Activated CD4-positive, alpha-beta T cell treated with anti-CD3 and anti-CD28 coated beads, Interleukin-2, amount 50 U/mL, for 24 hours (primary cell): ENCODE measurements around the gene RALB.
"Not testable (repeated sequence)": the region's sequence is repeated elsewhere in the genome, so short reads cannot be mapped to it uniquely, and the experiment has no call there.

ENCODE experiments used
- DNase-seq, 2 donors: peaks; one replicate each; pipeline ENCODE4 v3.0.0-alpha.2; 2020; ENCODE audit warnings: low read depth in 1 of 2, low spot score in 1 of 2

The RALB gene

DNA sequence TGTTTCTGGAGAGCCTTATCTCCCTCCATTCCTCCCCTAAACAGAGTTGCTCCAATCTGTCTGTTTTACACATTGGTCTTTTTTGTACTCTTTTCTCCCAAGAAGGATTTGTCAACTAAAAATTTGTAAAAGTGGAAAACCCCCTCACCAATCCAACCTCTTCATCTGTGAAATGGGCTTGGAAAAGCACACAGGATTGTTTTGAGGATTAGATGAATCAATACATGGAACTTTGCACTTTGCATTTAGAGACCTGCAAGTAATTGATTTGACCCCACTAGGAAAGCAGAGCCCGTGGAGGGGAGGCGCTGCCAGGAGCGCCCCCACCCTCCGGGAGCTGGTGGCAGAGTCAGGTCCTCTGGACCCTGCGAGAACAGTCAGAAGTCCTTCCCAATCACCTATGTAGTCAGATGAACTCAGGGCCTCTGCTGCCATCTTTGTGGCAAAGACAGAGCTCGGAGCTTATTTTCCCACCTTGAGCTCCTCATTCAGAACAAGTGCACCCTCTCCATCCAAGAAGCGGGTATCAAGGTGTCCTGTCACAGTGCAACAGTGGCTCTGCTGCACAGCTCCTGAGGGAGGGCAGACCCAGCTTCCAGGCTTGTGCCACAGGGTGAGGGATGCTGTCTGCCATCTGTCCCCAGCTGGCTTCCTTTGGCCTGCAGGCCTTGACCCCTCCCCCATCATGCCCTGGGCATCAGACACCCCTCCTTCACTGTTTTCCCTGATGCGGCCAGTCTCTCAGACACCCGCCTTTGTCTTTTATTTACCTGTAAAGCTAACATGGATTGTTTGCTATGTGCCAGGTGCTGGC lies 27.7 kb upstream of the RALB start:
- no peak for DNase-seq

DNA sequence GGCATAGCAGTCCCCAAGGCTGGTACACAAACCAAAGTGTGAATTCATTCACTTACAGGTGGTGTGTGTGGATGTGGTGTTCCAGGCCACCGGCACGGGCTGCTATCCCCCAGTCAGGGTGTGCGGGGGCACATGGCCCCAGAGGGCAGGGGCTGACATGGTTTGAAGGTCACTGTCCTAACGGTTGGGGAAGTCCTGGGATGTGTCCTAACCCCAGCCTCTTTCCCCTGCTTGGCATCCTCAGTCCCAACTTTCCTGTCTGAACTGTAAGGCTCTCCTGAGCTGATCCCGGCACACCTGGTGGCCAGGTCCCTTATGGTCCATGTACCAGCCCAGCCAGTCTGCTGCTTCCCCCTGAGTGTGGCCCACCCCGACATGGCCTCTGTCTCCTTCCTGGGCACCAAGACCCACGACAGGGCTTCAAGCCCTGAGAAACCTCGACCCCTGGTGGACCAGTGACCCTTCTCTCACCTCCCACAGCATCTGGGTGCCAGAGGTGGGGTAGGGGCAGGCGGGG lies 27.0 kb upstream of the RALB start:
- no peak for DNase-seq

DNA sequence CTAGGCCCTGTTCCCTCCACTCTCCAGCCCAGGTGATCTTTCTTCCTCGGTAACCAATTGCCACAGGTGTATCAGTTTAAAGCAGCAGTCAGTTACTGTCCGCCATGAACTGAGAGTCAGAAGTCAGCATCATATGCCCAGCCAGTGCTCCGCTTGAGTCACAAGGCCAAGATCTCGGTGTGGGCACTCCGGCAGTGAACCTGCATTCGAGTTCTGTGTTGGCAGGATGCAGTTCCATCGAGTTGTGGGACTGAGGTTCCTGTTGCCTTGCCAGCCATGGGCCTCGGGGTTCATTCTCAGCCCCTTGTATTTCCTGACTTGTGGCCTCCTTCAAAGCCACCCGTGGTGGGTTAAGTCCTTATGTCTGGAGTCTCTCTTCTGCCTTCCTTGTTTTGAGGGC lies 26.3 kb upstream of the RALB start:
- no peak for DNase-seq

DNA sequence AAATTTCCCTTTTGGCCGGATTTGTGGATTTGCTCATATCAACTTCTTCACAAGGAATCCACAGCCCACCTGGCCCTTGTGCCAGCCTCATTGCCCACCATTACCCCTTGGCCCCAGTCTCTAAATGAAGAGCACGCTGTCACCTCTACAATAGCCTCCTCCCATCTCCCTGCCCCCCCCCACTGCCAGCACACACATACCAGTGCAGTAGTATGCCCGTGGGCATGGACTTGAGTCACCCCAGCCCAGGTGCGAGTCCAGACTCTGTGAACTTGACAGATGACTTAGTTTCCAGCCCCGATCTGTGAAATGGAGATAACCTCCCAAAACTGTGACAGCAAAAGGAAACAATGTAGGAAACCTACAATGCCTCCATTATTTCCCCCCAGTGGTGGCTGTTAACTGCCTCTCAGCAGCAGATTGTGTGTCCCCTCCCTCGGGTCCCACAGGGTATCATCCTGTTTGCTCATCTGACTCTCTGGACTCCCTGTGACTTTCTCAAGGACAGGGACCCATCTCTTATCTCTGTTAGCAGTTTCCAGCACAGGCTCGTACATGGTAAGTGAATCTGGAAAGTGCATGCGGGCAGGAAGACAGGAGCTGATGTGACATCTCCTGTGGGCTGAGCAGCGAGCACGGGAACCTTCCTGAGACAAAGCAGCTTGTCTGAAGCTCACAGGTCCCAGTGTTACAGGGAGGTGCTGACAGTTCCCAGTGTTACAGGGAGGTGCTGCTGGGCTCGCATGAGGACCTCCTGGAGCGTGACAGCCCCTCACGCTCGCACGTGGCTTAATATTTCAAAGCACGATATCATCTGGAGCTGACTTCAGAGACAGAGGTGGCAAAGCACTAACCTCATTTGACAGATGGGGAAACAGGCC lies 25.3 kb upstream of the RALB start:
- no peak for DNase-seq

DNA sequence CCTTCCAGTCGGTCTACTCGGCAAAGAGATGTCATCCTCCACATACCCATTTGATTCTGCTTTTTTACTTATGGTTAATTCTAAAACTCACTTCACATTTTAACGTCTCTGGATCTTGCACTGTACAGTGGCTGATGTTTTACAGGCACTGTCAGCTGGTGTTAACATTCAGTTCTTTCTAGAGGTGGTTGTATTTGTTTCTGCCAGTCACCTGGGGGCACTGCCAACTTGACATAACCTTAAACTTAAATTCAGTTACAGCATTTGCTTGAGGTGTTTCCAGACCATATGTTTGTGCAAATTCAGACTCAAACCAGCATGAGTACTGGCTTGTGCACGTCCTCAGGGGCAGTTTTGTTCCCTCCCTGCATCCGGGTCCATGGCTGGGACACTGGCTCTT lies 24.1 kb upstream of the RALB start:
- no peak for DNase-seq

DNA sequence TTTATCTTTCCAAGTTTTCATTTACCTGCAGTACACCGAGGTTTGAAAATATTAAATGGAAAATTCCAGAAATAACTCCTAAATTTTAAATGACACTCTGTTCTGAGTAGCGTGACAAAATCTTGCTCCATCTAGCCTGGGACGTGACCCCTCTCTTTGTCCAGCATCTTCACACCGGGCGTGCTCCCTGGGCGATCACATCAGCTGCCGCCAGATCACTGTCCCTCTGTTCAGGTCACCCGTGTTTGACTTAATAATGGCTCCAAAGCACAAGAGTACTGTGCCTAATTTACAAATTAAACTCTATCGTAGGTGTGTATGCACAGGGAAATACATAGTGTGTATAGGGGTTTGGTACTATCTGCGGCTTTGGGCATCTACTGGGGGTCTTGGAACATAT lies 23.3 kb upstream of the RALB start:
- no peak for DNase-seq

DNA sequence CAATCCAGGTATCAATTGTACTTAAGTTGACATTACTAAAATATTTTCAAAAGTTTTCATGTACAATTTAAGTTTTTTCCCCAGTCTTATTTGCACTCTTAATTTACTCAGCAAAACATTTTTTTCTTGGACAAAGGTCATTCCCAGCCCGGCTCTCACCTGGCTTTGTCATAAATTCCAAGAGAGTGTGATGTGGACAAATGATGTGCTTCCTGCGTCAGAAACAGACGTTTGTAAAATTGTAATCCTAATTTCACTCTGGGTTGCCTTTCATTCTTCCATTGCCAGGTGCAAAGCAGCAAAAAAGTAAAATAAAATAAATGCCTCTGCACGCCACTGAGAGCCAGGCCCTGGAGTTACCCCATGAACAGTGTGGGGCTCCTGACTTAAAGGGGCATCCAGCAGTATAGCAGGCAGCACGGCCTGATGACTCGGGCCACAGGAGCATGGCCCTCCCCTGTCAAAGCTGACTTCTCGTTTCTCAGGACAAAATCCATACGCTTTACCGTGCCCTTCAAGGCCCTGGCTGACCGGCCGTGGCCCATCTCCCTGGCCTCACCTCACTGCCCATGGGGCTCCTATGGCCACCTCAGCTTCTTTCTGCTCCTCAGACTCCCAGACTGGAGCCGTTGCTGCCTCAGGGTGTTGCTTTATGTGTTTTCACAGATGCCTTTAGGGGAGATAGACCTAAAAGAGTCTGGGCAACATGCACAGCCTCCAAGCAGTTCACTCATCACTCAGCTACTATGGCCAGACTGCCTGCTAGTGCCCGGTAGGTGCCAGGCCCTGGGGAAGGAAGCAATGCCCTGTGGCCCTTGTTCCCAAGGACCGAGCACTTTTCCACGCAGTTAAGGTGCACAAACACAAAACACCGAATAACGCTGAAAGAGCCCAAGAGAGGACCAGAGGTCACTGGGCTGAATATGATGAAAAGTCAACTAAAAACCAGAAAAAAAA lies 21.9 kb upstream of the RALB start:
- no peak for DNase-seq

DNA sequence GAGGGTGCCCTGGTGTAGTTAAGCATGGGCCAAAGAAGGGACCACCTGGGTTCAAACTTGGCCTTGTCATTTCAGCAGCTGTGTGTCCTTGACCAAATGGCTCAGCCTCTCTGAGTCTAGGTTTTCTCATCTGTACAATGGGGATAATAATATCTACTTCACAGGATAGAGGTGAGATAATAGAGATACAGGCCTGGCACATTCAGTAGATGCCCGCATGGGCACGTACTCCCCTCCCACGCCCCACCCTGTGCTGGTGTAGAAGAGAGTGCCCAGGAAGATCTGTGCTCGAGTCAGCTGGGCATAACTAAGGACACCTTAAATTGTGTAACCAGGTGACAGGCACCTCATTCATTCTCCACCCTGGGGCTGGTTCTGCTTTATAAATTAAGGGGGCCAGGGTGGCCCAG lies 21.1 kb upstream of the RALB start:
- peak in 1 of 2 donors; percentile 24 for DNase-seq

DNA sequence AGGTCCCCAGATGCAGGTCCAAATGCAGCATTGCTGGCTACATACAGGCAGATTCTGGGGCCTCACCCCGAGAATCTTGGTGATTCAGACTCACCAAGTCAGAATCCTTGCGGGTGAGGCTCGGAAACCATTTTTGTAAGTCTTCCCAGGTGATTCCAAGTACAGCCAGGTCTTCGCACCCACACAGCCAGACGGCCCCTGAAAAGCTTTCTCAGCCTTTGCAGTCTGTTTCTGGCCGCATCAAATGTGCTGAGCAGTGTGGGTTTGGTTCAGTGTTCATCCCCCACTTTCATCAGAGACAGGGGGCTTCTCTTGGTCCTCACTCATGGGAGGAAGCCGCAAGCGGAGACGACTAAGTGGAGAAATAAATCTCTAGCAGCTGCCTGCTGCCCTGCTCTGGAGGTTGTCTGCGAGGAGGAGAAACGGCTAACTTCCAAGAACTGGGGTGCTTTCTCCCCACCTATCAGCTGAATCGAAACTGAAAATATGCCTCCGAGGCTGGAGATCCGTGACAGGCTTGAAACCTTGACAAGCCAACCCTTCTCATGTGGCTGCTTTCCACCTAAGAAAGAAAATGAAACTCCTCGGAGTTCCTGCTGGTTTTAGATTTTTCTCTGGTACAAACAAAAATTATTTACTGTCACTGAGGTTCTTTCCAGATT lies 20.5 kb upstream of the RALB start:
- peak; percentile 44 to 79 for DNase-seq

DNA sequence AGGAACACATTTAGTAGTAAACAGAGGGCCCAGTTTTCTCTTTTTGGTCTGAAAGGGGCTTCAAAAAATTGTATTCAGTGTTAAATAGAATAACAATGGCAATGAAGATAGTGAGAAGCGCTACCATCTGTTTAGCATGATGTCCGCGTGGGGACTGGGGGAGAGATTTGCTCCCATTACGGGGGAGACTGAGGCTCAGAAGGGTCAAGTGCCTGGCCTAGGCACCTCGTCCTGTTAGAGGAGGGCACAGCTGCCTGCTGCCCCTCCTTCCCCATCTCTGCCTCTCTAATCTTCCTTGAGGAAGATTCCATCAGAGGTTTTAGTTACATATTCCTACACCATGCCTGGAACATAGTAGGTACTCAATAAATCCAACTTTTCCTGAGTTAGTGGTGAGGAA lies 19.4 kb upstream of the RALB start:
- no peak for DNase-seq

DNA sequence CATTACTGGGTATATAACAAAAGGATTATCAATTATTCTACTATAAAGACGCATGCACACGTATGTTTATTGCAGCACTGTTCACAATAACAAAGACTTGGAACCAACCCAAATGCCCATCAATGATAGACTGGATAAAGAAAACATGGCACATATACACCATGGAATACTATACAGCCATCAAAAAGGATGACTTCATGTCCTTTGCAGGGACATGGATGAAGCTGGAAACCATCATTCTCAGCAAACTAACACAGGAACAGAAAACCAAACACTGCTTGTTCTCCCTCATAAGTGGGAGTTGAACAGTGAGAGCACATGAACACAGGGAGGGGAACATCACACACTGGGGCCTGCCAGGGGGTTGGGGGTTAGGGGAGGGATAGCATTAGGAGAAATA lies 17.5 kb upstream of the RALB start:
- DNase-seq = not testable (repeated sequence)

DNA sequence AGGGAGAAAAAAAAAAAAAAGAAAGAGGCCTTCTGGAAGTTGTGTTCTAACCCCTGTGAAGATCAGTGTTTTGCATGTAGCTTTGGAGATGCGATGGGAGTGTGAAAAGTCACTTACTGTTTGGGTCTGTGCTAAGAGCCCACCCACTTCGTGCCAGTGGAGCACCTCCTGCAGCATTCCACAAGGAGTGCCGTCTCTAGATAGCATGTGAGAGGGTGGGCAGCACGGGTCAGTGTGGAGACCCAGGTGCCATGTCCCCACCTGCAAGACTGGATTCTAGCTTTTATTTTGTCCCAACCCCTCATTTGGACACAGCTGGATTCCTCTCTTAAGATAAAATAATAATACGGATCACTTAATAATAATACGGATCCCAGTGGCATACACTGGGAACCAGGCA lies 17.0 kb upstream of the RALB start:
- no peak for DNase-seq

DNA sequence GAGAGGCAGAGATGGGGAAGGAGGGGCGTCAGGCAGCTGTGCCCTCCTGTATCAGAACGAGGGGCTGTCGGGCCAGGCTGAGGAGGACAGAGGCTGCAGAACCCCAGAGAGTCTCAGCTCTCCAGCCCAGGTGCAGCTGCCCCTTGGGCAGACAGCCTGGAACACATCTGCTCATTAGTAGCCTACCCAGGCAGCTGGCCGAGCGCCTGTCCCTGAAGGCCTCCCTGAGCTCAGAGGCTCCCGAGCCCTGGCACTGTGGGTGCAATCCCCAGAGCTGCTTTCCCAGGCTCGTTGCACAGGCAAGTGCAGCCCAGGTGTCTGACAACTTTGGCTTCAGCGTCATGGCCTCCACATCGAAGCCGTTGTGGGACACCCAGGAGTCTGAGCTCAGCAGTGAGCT lies 16.3 kb upstream of the RALB start:
- no peak for DNase-seq

DNA sequence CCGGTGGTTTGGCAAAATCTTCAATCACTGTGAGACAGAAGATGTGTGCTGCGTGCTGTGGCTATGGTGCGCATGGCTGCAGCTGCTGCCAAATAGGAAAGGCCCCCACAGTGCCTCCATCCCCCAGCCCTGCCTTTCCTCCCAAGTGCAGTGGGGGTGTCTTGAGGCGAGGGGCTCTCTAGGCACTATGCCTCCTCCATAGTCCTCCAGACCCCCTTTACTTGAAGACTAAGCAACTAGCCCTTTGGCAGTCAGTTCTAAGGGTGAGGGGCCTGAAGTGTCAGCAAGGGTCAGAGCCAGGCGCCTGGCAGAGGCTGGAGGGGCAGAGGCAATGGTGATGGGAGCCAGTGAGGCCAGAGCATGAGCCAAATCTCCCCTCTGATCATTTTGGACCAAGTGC lies 15.9 kb upstream of the RALB start:
- no peak for DNase-seq

DNA sequence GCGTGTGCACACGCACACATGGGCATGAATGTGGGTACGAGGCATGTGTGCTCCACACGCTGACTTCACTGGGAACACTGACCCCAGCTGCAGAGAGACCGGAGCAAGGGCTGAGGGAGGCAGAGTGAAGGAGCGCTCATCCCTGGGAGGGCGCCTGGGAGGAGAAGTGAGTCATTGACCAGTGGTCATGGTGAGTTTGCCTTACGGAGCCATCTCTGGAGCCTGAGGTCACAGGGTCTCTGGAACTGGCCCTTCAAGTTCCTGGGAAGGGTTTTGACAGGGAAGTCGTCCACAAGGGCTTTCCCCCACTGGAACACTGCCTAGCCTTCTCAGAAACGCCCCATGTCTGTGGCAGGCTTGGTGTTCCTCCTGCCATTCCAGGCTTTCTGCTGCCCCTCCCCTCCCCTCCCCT lies 15.2 kb upstream of the RALB start:
- no peak for DNase-seq

DNA sequence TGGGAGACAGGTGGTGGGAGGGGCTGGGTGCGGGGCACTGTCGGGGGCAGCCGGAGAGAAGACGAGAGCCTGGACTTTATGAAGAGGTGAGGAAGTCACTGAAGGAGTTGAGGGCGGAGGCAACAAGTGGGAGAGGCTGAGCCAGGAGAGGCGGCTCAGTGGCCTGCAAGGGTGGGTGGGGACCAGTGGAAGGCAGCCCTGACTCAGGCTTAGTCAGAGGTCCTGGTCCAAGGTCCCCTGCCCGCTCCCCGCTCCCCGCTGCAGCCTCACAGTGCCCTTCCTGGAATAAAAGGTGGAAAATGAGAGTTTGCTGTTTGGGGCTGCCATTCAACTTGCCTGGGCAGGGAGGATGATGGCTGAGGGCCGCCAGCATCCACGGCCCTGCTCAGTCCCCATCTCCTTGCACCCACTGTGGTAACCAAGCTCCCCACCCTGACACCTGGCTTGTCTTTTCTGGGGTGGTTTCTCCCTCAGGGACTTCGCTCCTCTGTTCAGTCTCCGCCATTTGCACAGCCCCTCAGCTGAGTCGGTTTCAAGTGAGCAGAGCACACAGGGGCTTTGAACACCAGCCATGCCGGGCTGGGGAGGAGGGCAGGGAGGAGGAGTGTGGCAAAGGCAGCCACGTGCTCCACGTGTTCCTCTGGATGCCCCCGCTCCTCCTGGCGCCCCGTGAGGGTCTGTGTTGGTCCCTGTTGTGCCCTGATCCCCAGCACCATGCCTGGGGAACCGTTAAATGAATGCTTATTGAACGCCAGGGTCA lies 13.7 kb upstream of the RALB start:
- no peak for DNase-seq

DNA sequence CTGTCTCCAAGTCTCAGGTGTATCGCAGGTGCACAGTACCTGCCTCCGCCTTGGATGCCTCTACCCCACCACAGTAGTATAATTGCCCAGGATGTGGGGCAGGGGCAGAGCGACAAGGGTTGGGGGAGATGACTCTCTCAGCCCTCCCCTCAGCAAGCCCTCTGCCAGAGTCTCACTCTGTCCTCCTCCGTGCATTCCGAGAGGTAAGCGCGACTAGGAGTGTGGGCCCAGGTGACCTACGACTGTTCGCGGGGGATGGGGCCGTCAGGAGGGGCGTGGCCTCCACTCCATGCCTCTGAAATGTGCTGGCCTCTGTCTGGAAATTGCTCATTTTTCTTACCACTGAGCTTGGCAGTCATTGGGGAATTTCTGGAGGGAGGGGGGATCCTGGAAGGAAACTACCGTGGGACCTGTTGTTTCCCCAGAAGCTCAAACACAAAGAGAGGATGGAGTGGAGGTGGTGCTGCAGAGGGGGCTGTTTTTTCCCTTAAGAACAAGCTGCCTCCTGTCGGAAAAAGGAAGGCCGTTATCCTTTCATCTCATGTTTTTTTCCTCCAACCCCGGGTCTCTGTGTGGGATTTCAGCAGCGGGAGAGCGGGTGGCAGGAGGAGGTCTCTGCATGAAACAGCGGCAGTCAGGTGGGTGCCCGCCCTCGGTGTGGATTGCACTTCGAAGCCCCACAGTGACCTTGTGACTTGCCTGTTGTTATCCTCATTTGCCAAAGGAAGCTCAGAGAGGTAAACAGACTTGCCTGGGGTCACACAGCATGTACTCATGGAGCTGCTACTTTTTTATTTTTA lies 13.0 kb upstream of the RALB start:
- DNase-seq = no peak

DNA sequence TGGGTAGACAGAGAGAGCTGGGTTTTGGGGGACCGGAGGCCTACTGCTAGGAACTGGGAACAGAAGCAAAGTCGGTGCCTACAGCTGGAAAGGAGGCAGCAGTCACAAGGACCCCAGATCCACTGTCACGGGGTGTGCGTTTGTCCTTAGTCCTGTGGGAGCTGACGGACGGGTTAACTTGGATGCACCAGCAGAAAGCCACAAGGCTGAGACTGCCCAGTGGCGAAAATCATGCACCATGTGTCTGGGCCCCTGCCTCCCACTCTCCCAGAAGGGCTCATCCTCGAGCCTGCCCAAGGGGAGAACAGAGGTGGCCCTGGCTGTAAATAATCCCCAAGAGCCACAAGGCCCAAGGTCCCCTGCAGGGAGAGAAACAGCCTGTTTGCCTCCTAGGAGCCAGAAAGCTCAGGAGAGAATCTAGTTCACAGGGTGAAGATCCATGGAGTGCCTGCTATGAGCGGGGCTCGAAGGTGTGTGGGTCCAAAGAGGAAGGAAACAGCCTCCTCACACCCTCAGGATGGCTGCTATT lies 11.7 kb upstream of the RALB start:
- no peak for DNase-seq

DNA sequence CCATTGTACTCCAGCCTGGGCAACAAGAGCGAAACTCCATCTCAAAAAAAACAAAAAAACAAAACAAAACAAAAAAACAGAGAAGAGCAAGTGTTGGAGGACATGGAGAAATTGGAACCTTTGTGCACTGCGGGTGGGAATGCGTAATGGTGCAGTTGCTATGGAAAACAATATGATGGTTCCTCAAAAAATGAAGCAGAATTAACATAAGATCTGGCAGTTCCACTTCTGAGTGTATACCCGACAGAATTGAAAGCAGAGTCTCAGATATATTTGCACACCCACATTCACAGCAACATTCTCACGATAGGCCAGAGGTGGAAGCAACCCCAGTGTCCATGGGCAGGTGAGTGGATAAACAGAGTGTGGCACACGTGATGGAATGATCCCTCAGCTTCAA lies 11.0 kb upstream of the RALB start:
- DNase-seq = no peak
